HFFc6 (cell line): ENCODE data around the gene REEP6. TPM values are rescaled to one million over a fixed set of nuclear protein-coding genes. Genes with fewer than 3 reads are reported as not detected.

Source experiments
- DNase-seq: peaks from one replicate; pipeline ENCODE4 v3.0.0-alpha.2; 2018
- H3K27ac Mint-ChIP-seq: 2 replicates; pipeline ENCODE4 v1.8.0; 2020; ENCODE audit warnings: mild to moderate bottlenecking, mixed read lengths
- H3K27me3 Mint-ChIP-seq: 2 replicates; pipeline ENCODE4 v1.8.0; 2021; ENCODE audit warnings: mild to moderate bottlenecking, moderate library complexity, mixed read lengths; ENCODE audit not compliant: insufficient read depth
- H3K36me3 Mint-ChIP-seq: 2 replicates; pipeline ENCODE4 v1.8.0; 2021; ENCODE audit warnings: low read depth, mixed read lengths
- H3K4me1 Mint-ChIP-seq: 2 replicates; pipeline ENCODE4 v1.8.0; 2020; ENCODE audit warnings: low read depth, mixed read lengths
- H3K4me3 Mint-ChIP-seq: 2 replicates; pipeline ENCODE4 v1.8.0; 2020; ENCODE audit warnings: mild to moderate bottlenecking, moderate library complexity, mixed read lengths
- H3K9me3 Mint-ChIP-seq: 2 replicates; pipeline ENCODE4 v1.8.0; 2020; ENCODE audit warnings: mild to moderate bottlenecking, mixed read lengths
- total RNA-seq, 6 experiments: library from RNA; stranded (reverse); fragmentation: NEBNext Ultra II Directional; extraction: Animal tissue kit (Norgen Biotek cat#: 25700); gene quantifications; 2 replicates in 1 of 6; 3 replicates in 5 of 6; pipeline ENCODE4 v1.2.3, GENCODE V29; 2021
- TF ChIP-seq, protein P1 (sequence below): fragments of 200-600 bp; sonication (generic); IDR thresholded peaks from 2 replicates; pipeline ENCODE4 v1.5.0; 2021; ENCODE audit warnings: antibody characterized with exemption, mild to moderate bottlenecking

REEP6 gene
- total RNA-seq, 6 experiments from 2014 or later = 1.7 to 4.6 (median 2.1) TPM

DNA sequence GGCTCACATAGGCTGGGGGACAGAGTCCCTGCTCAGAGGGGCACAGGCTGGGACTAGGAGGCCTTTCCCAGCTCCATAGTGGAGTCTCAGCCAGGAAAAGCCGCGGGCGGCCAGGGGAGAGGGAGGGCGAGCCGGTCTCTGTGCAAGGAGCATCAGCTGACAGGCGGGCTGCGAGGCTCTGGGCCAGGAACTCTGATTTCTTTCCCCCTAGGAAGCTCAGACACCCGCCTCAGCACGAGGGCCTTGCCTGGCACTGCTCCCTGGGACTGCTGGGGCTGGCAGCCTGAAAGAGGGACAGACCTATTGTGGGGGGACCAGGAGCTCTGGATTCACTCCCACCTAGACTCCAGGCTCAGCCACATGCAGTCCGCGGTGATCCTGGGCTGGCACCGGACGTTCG is 30.7 kb downstream of the REEP6 start:
- Mint-ChIP-seq H3K27ac (no peak overlapping the region), H3K4me1 (no peaks in the 10 kb centered on the region; the same call in 1 of the 2 replicates), H3K27me3 (peaks cover 15% of the 10 kb centered on the region), H3K9me3 (peaks cover 7% of the 10 kb centered on the region), H3K4me3 (no peak overlapping the region), H3K36me3 (no peaks in the 10 kb centered on the region)
- no peak for DNase-seq
- TF ChIP-seq, protein P1, sequence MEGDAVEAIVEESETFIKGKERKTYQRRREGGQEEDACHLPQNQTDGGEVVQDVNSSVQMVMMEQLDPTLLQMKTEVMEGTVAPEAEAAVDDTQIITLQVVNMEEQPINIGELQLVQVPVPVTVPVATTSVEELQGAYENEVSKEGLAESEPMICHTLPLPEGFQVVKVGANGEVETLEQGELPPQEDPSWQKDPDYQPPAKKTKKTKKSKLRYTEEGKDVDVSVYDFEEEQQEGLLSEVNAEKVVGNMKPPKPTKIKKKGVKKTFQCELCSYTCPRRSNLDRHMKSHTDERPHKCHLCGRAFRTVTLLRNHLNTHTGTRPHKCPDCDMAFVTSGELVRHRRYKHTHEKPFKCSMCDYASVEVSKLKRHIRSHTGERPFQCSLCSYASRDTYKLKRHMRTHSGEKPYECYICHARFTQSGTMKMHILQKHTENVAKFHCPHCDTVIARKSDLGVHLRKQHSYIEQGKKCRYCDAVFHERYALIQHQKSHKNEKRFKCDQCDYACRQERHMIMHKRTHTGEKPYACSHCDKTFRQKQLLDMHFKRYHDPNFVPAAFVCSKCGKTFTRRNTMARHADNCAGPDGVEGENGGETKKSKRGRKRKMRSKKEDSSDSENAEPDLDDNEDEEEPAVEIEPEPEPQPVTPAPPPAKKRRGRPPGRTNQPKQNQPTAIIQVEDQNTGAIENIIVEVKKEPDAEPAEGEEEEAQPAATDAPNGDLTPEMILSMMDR = no peak

DNA sequence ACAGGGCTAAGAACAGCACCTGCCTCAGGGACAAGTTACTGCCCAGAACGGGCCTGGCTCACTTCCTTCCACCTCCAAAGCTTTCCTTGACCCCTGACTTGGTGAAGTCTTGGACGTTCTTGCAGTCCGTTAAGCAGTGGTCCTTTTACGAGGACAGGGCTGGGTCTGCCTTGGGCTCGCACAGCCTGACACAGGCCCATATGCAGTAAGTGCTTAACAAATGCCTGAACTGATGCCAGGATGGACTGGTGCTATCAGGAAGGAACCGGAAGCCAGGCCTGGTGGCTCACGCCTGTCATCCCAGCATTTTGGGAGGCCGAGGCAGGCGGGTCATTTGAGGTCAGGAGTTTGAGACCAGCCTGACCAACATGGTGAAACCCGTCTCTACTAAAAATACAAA is 31.1 kb downstream of the REEP6 start:
- DNase-seq = no peak
- TF ChIP-seq, protein P1 = no peak
- H3K4me1 Mint-ChIP-seq = no peaks in the 10 kb centered on the region; the same call in 1 of the 2 replicates

DNA sequence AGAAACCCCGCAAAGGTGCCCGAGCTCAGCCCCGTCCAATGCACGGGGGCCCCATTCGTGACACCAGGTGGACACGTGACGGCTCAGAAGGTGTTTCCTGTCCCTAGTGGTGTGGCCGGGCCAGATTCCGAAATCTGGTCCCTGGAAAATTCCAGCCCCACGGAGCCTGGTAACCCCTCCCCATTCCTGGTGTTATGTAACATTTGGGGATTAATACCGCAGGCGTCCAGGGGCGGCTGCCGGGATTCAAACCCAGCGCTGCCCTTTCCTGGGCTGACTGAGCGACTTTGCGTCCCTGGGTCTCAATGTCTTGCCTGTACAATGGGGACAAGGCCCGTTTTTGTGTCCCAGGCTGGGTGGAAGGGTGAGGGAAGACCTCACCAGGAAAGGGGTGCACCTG is 31.9 kb downstream of the REEP6 start:
- DNase-seq = no peak
- TF ChIP-seq, protein P1 = no peak
- no peak overlapping the region for H3K27ac Mint-ChIP-seq
- H3K27me3 Mint-ChIP-seq = peaks cover 15% of the 10 kb centered on the region
- H3K36me3 Mint-ChIP-seq = no peaks in the 10 kb centered on the region
- H3K4me1 Mint-ChIP-seq = no peaks in the 10 kb centered on the region; the same call in 1 of the 2 replicates
- H3K9me3 Mint-ChIP-seq = peaks cover 7% of the 10 kb centered on the region
- no peak overlapping the region for H3K4me3 Mint-ChIP-seq

More for the DNA sequence above, 31.1 kb downstream of the REEP6 start:
- Mint-ChIP-seq H3K27me3 (peaks cover 15% of the 10 kb centered on the region), H3K36me3 (no peaks in the 10 kb centered on the region), H3K27ac (no peak overlapping the region), H3K4me3 (no peak overlapping the region), H3K9me3 (peaks cover 7% of the 10 kb centered on the region)

DNA sequence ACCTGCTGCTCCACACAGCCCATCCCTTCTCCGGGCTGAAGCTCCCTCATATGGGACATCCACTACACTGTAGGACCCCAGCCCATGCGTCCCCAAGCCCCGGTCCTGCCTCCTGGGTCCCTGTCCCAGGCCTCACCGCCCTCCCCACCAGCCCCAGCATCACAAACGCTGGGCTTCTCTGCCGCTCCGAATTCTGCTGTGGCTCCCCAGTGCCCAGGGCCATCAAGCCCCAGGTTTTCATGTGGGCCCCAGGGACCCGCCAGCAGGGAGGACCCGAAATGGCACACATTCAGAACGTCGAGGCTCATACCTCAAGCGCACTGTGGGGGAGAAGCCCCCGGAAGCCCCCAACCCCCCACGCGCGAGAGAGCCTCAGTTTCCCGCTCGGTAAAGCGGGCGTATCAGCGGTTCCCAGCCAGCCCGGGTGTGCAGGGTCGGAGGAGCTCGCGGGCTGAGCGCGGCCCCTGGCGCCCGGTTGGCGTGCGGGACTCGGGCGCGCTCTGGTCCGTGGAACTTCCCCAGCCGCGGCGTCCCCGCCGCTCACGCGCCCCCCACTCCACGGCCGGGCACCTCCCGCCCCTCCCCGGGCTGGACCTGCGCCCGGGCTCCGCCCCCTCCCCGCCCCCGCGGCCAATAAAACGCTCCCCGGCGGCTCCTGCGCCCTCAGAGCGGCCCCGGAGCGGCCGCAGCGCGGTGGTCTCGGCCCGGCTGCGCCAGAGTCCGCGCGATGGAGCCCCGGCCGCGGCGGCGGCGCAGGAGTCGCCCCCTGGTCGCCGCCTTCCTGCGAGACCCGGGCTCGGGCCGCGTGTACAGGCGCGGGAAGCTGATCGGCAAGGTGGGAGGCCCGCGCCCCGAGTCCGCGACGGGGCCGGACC is 32.7 kb downstream of the REEP6 start, which contains the start of gene PLK5:
Gene PLK5, plus strand, starts transcription at position 666 of the 875 bp plus-strand sequence. CDS start 2,920 bp downstream, outside the sequence.
- no peak within 1 kb of the TSS for H3K4me3 Mint-ChIP-seq
- no peaks in the 10 kb centered on the region; the same call in 1 of the 2 replicates for H3K4me1 Mint-ChIP-seq
- peaks cover 7% of the 10 kb centered on the region for H3K9me3 Mint-ChIP-seq
- H3K27me3 Mint-ChIP-seq = peaks cover 15% of the 10 kb centered on the region
- H3K27ac Mint-ChIP-seq = no peak within 1 kb of the TSS
- H3K36me3 Mint-ChIP-seq = no peaks in the 10 kb centered on the region
- TF ChIP-seq, protein P1 = no peak
- no peak for DNase-seq

DNA sequence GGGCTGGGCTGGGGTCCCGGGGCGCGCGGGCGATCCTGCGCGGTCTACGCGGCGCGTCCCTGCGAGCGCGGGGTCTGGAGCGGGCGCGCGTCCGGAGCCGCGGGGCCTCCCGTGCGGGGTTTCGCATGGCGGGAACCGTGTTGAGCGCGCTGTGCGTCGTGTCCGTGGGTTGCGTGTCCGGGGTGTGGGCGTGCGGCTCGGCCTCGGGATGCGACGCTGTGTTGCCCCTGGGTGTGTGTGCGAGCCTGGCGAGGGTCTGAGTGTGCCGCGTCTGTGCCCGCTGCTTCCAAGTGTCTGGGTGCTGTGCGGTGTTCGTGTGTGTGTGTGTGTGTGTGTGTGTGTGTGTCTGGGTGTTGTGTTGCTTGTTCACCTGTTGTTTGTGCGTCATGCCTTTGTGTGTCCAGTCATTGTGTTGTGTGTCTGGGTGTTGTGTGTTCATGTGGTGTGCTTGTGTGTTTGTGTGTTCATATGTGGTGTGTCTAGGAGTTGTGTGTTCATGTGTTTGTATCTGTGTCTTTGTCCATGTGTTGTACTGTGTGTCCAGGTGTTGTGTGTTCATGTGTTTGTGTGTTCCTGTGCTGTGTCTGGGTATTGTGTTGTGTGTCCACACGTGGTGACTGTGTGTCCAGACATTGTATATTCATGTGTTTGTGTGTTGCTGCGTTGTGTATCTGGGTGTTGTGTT is 33.4 kb downstream of the REEP6 start:
- peaks cover 7% of the 10 kb centered on the region for H3K9me3 Mint-ChIP-seq
- H3K4me3 Mint-ChIP-seq = no peak overlapping the region
- TF ChIP-seq, protein P1 = no peak
- H3K36me3 Mint-ChIP-seq = no peaks in the 10 kb centered on the region
- DNase-seq = no peak
- no peak overlapping the region for H3K27ac Mint-ChIP-seq
- peaks cover 15% of the 10 kb centered on the region for H3K27me3 Mint-ChIP-seq
- no peaks in the 10 kb centered on the region; the same call in 1 of the 2 replicates for H3K4me1 Mint-ChIP-seq
